GOT3 (cell line): ENCODE results near the gene KCNQ1OT1.
"Not testable (repeated sequence)": the region's sequence is repeated elsewhere in the genome, so short reads cannot be mapped to it uniquely, and the experiment has no call there.

Experiments used
- DNase-seq: peaks from one replicate; lab custom pipeline; 2025; ENCODE audit warnings: mixed read lengths; lab: John Stamatoyannopoulos, UW

Gene KCNQ1OT1

GRCh38 chr11:2652333-2653197 lies 47.2 kb downstream of the KCNQ1OT1 start:
- no peak for DNase-seq

GRCh38 chr11:2651826-2652271 lies 47.9 kb downstream of the KCNQ1OT1 start:
- DNase-seq: no peak

- DNase-seq: no peak
Observed at GRCh38 chr11:2651054-2651617, 48.7 kb downstream of the KCNQ1OT1 start.

- DNase-seq: no peak
Observed at GRCh38 chr11:2650343-2650867, 49.4 kb downstream of the KCNQ1OT1 start.

GRCh38 chr11:2649848-2650247 lies 49.9 kb downstream of the KCNQ1OT1 start:
- DNase-seq: no peak

GRCh38 chr11:2649400-2649799 lies 50.4 kb downstream of the KCNQ1OT1 start:
- no peak for DNase-seq

- no peak for DNase-seq
Observed at GRCh38 chr11:2647953-2648352, 51.8 kb downstream of the KCNQ1OT1 start.

- DNase-seq: no peak
Observed at GRCh38 chr11:2647167-2647566, 52.6 kb downstream of the KCNQ1OT1 start.

GRCh38 chr11:2645779-2646118 lies 54.0 kb downstream of the KCNQ1OT1 start:
- no peak for DNase-seq

- DNase-seq: no peak
Observed at GRCh38 chr11:2644844-2645778, 54.7 kb downstream of the KCNQ1OT1 start.

GRCh38 chr11:2643746-2644145 lies 56.0 kb downstream of the KCNQ1OT1 start:
- no peak for DNase-seq

- no peak for DNase-seq
Observed at GRCh38 chr11:2641623-2642022, 58.2 kb downstream of the KCNQ1OT1 start.

GRCh38 chr11:2639763-2640162 lies 60.0 kb downstream of the KCNQ1OT1 start:
- not testable (repeated sequence) for DNase-seq

- no peak for DNase-seq
Observed at GRCh38 chr11:2631161-2631560, 68.6 kb downstream of the KCNQ1OT1 start.

GRCh38 chr11:2630679-2631078 lies 69.1 kb downstream of the KCNQ1OT1 start:
- DNase-seq: no peak

- DNase-seq: no peak
Observed at GRCh38 chr11:2625183-2625582, 74.6 kb downstream of the KCNQ1OT1 start.

- DNase-seq: no peak
Observed at GRCh38 chr11:2621894-2622293, 77.9 kb downstream of the KCNQ1OT1 start.

- DNase-seq: no peak
Observed at GRCh38 chr11:2612884-2613571, 86.8 kb downstream of the KCNQ1OT1 start.

- DNase-seq: no peak
Observed at GRCh38 chr11:2609345-2609744, 90.4 kb downstream of the KCNQ1OT1 start.

- no peak for DNase-seq
Observed at GRCh38 chr11:2599561-2600189, 100.1 kb downstream of the KCNQ1OT1 start.

GRCh38 chr11:2595204-2595603 lies 104.6 kb downstream of the KCNQ1OT1 start:
- no peak for DNase-seq
